GM21786 (cell line): ENCODE results near the gene ARPC4.
"Not testable (repeated sequence)": the region's sequence is repeated elsewhere in the genome, so short reads cannot be mapped to it uniquely, and the experiment has no call there.

Source experiments
- ATAC-seq: cut with Tn5 transposase; IDR thresholded peaks from one replicate; pipeline ENCODE4 v1.9.1; 2021; ENCODE audit not compliant: unreplicated experiment

The ARPC4 gene

DNA sequence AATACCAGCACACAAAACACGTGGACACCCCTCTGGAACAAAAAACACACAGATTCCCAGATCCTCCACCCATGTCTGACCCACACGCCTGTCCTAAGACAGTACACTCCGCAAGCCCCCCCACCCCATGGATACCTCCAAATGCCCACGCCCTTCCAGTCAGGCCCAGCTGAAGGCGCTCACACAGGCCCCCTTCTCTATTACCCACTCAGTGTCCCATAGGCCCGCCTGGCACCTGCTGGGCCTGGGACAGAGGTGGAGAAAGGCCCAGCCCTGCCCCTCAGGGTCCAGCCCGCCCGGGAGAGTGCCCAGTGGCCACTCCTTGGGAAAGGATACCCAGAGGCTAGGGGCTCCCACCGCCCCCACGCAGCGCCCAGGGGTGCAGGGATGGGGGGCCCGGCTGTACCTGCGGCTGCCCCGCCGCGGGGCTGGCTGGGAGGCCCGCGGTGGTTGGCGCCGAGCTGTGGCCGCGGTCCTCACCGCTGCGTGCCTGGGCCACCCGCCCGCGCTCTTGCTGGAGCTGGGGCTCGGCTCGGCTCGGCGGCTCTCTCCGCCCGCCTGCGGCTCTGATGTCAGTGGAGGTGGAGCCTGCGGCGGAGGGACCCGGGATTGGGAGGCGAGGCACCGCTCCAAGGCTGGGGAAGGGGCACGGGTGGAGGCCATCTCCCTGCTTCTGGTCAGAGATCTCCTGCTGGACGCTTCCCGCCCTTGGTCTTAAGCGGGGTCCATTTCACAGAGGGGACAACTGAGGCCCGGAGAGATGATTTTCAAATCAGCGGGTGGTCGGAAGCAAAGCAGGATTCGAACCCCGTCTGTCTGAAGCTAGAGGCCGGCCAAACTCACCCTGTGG is 23.2 kb upstream of the ARPC4 start, which contains the start of gene CAMK1:
Gene CAMK1 (minus strand): TSS at position 522 of the 850 bp plus-strand sequence. CDS start 2,198 bp downstream, outside the sequence.
- ATAC-seq = no peak

DNA sequence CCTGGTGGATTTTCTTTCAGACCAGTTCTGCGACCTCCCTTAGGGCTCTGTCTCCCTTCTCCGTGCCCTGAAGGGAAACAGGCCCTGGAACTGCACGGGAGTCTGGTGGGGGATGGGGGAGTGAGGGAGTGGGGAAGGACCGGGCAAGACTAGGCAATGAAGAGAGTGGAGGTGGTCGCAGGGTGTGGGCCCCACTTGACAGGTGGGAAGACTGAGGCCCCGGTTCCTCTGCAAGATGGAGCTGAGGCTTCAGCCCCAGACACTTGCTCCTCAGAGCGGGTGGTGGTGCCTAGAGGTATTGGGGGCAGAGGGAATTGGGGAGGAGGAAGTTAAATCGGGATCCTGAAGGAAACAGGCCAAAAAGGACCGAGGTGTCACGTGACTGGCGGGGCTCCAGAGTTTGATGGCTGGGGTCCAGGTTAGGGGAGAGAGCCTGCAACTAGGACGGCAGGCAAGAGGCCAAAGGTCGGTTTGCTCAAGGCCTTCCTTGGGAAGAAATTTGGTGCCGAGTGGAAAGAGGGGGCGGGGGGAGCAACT is 22.5 kb upstream of the ARPC4 start:
- ATAC-seq = no peak

DNA sequence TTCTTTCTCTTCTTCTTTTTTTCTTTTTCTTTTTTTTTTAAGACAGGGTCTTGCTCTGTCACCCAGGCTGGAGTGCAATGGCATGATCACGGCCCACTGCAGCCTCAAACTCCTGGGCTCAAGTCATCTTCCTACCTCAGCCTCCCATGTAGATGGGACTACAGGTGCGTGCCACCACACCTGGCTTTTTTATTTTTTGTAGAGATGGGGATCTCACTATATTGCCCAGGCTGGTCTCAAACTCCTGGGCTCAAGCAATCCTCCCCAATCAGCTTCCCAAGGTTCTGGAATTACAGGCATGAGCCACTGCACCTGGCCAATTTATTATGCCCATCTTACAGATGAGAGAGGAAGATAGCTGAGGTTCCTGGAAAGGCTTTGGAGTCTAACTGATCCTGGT is 21.9 kb upstream of the ARPC4 start:
- ATAC-seq = not testable (repeated sequence)

DNA sequence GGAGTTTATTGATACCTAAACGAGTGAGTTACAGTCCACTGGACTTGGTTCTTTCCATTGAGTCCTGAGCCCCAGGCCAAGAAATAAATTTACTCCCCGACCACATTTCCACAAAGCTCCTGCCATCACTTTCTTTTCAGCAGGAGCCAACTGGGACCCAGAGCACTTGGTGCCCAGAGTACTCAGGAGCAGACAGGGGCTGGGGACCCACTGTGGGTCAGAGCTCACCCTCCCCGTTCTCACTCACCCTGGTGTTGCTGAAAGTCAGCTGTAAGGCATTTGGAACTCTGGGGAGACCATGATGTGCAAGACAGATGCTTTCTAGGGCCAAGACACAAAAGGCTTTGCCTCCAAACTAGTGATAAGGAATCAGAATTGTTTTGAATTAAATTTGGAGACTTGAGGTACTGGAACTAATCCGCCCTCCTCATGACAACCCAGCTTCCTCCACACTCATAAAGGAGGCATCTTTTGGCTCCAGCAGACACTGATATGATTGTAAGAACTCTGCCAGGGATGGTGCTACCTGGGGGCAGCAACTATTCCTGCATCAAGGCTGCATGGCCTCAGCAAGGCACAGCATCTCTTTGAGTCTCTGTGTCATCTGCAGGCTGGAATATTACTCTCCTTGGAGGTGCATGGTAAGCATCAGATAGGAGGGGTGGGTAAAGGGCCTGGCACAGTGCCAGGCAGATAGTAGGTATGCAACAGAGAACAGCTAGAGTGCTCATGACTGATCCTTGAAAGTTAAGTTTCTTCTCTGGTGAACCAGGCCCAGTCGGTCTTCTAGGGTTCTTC is 15.8 kb upstream of the ARPC4 start:
- ATAC-seq = no peak

DNA sequence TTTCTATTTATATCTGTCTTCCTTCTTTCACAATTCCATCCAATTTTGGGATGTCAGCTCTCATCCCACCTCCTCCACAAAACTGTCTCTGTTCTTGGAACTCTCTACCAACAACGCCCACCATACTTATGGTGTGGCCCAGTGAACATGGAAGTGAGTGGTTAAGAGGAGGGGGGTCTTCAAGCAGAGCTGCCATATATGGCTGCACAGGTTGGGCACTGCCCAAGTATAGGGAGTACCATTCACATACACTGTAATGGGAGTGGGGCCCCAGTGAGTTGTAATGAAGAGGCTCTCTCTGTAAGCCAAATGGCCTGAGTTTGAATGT is 15.2 kb upstream of the ARPC4 start:
- ATAC-seq = no peak

DNA sequence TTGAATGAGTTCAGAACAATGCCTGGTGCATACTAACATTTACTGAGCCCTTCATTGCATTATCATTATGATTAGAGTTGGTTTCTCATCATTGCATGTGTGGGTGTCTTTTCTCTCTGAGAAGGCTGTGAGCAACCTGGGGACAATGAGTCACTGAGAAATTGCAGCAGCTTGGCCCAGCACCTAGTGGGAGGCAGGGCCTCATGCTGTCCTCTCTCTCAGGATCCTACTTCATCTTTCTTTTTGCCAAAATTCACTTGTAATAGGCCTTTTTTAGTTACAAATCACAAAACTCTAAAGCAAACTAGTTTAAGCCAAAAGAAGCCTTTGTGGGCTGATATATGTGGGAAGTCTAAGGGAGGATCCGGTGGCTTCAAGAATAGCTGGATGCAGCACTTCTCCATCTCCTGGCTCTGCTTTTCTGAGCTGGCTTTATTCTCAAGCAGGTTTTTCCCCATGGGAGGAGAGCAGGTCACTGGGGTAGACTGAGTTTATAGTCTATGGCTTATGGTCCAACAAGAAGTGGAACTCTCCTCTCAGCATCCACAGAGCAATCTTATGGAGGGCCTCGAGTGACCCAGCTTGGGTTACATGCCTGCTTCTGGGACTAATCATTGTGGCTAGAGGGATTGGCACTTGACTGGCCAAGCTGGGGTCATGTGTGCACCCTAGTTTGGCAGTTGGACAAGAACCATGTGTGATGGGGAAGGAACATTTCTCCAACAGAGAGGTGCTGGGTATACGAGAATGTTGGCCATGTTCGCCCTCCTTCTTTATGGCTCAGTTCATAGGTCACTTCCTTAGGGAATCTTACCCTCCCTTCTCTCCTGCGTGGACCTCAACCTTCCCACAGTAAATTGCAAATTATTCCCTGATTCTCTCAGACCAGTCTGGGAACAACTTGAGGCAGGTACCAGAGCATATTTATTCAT is 14.5 kb upstream of the ARPC4 start:
- no peak for ATAC-seq

DNA sequence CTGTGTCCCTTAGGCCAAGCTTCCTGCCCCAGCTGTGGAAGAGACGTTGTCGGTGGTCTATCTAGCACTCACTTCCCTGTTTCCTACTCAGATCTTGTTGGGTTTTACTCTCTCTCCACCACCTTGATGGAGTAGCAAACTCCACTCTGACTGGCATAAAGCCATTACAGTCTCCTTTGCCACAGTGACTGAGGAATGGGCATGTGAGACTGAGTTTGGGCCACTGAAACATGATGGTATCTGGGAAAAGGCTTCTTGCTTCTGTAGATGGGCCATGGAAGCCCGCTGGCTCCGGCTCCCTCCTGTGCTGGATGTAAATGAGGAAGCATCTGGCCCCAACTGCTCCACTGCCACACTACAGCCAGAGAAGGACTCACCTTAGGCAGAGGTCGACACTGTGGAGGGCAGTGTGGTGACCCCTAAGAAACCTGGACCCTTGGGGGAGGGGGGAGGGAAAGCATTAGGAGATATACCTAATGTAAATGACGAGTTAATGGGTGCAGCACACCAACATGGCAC is 13.7 kb upstream of the ARPC4 start:
- no peak for ATAC-seq

DNA sequence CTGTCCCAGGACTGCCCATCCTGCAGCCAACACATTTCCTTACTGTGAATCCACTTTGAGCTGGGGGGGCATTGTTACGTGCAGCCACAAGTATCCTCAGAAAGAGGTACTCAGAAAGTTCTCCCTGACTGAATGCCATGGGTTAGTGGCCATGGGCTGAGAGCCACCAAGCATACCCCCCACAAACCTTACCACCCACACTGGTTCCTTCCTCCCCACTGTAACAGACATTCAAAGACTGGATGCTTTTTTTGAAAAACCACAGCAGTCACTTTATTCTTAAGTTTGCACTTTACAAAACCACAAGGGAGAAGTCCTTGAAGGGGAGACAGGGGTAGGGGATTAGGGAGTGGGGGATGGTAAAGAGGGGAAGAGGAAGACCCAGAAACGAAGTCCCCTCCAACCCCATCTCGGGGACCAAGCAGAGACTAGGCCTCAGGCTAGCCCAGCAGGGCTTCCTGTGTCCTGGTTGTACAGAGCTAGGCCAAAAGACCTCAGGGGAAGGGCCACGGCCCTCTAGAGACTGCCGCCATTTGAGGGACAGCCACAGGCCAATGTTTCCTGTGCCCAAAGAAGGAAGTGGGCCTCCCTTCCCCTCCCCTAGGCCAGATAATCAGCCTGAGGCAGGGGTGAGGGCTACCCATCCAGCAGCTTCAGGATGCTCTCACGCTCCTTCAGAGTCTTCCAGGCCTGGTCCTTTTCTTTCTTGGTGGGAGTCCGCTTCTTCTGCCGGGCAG is 13.0 kb upstream of the ARPC4 start:
- peak; percentile 73 for ATAC-seq

DNA sequence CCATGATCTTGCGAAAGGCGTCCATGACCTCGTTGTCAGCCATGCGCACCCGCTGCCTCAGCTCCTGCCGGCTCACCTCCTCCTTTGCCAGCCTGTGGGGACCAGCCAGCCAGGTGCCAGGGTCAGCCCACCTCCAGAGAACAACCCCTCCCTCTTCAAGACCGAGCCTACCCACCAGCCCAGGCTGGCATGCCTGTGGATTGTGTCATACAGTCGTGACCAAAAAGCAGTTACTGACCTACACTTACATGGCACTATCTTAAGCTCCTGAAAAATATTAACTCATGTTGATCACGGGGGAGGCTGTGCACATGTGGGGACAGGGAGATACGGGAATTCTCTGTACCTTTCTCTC is 12.4 kb upstream of the ARPC4 start:
- ATAC-seq = peak; percentile 4

DNA sequence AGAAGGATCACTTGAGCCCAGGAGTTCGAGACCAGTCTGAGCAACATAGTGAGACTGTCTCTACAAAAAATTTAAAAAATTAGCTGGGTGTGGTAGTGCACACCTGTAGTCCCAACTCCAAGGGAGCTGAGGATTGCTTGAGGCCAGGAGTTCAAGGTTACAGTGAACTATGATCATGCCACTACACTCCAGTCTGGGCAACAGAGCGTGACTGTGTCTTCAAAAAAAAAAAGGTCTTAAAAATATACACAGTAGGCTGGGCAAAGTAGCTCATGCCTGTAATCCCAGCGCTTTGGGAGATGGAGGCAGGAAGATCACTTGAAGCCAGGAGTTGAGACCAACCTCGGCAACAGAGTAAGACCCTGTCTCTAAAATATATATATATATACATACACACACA is 12.0 kb upstream of the ARPC4 start:
- ATAC-seq = no peak

DNA sequence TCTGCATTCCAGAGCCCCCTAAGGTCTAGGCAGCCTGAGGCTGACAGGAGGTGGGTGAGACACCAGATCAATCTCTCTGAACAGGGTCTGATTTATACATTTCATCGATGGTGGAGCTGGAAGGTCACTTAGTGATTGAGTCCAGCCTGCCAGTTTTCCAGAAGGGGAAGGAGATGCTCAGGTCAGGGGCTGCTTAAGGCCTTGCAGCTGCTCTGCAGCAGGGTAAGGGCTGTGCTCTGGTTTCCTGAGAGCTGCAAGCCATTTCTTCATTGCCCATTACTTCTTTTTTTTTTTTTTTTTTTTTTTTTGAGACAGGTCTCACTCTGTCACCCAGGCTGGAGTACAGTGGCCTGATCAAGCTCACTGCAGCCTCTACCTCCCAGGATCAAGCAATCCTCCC is 11.3 kb upstream of the ARPC4 start:
- no peak for ATAC-seq

DNA sequence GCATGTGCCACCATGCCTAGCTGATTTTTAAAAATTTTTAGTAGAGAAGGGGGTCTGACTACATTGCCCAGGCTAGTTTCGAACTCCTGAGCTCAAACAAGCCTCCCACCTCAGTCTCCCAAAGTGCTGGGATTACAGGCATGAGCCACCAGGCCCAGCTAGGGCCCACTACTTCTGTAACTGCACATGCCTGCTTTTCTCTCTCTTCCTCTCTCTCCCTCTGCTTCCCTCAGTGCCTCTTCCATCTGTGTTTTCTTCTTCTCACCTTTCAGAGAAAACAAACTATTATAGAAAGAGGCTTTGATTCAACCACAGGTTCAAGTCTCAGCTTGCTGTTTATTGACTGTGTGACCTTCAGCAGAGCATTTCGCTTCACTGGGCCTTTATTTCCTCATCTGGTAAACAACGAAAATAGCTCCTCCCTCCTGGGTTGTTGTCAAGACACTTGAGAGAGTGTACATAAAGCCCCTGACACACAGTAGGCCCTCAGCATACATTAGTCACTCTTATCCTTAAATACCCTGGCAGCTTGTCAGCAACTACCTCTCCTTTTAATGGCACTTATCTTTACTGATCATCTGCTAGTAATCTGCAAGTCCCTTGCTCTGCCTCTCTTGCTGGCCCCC is 10.8 kb upstream of the ARPC4 start:
- ATAC-seq = no peak

DNA sequence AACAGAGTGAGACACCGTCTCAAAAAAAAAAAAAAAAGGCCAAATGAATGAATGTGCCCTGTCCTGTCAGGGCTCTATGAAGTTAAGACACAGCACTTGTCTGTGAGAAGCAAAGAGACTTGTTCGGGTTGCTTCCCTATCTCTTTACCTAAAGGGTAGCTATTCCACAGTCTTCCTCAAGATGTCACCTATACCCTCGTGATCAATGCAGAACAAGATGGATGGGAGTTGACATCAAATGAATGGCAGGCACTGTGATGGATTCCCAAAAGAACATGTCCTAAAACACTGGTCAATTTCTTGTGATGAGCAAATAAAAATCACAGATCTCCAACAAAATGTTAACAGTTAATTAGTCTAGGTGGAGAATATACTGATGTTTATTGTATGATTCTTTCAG is 10.1 kb upstream of the ARPC4 start:
- no peak for ATAC-seq

DNA sequence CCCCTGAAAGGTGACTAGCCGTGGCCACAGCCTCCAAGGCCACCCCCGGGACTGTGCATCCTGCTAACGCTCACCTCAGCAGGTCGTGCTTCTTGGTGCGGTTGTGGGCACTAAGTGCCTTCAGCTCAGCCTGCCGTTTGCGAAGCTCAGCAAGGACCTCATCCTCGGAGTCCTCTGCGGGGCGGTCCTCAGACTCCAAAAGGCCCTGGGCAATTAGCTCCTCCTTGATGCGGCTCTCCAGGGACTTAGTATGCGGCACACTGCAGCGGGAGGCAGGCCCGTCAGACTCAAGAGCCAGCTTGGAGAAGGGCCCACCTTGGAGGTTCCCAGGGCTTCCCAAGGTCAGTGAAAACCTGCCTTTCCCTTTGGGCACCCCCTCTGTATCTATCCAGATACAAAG is 8.9 kb upstream of the ARPC4 start:
- no peak for ATAC-seq

DNA sequence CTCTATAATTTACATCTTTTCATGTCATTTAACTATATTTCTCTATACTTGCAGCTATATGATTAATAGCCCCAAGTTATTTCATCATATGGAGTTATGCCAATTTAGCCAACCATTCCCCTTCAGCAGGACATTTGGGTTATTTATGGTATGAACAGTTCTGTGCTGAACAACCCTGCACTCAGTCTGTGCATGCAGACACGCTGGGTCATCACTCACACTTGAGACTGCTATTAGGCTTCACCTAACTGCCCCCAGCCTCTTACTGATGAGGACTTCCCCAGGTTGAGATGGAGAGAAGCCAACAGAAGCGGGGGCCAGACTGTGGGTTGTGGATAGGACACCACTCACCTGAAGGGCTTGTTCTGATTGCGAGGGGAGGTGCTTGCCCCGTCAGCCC is 7.9 kb upstream of the ARPC4 start:
- ATAC-seq = no peak

DNA sequence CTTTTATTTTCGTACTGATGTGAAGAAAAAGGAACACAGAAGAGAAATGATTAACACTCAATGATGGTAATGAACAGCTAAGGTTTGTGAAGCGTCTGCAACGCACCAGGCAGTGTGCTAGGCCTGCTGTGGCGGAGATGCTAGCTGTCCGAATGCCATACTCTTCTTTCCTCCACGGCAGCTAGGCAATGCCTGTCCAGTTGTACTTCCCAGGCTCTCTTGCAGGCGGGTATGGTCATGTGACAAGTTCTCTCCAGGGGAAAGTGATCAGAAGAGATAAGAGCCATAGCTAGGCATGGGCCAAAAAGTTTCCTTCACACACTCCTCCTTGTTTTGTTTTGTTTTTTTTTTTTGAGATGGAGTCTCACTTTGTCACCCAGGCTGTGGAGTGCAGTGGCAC is 7.3 kb upstream of the ARPC4 start:
- ATAC-seq = no peak

DNA sequence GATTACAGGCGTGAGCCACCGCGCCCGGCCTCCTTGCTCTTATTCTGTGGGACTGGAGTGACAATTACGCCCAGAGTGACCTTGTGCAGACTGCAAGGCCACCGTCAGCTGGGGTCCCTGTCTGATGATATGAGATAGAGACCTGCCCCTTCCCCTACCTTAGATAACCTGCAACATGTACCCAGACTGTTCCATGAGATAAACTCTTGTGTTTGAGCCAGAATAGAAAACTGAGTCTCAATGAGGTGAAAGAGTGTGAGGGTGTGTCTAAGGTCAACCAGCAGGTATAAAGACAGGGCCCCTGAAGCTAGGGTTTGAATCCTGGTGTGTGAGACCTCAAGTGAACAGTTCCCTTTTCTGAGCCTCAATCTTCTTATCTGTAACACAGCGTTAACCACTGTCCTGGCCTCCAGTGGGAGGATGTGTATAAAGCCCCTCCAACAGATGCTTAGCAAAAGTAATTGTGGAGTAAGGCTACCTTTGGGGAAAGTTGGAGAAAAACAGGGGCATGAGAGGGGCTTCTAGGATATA is 6.6 kb upstream of the ARPC4 start:
- no peak for ATAC-seq

DNA sequence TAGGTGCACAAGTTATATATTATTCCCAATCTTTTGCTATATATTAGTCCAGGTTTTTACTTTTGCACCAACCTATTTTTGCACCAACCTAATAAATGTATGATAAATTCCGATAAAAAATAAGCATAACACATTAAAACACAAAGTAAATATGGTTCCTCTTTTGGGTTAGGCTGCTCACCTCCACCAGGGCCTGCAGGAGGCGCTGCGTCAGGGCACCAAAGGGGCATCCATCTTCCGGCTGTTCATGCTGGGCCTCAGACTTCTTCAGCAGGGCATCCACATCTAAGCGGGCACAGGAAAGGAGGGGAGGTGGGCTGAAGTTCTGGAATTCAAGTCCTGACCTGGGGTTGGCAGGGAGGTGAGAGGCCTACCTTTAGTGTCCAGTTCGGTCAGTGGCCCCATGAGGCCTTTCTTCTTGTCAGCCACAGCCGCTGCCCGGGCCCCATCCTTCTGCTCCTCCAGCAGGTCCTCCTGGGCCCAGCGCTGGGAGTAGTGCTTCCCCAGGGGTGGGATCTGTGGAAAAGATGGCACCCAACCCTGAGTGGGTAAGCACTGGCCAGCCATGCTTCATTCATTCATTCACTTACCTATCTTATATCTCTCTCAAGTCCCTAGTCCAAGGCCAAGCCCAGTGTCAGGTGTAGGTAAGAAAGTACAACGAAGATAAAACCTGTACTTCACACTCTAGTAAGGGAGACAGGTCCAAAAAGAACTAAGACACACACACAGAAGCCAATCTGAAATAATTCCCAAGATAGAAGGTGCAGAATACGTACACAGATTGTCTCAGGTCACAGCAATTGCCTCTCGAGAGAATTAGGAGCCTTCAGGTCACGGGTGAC is 5.8 kb upstream of the ARPC4 start:
- ATAC-seq = no peak

DNA sequence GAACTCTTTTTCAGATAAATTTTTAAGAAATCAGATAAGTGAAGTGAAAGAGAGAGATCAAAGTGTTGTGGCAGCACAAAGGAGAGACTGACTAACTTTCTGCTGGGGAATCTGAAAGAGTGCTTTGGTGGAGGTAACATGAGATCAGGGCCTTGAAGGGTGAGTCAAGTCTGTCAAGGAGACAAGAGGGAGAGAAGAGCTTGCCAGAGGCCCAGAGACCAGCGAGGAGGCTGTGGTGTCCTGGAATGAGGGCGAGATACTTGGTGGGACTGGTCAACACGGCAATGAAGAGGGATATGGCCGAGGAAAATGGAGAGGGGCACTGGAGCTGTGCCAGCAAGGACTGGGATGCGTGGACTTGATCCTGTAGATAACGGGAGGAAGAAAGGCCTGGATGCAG is 5.2 kb upstream of the ARPC4 start:
- ATAC-seq = no peak
